ENCODE measurements around the gene GOLGA6L7. TPM values are rescaled to one million over a fixed set of nuclear protein-coding genes. Genes with fewer than 3 reads are reported as not detected.

Gene GOLGA6L7
- total and polyA plus RNA-seq, 2 experiments from 2014 or later: 0.47 TPM; not detected in 1

- H3K9me3 Mint-ChIP-seq: no peaks in the 10 kb centered on the region; the same call in 2 of the 3 replicates
- H3K27me3 Mint-ChIP-seq (ENCODE audit: insufficient read depth, low read depth, poor library complexity): peaks cover 16% of the 10 kb centered on the region
These were observed 27.1 kb upstream of the GOLGA6L7 start for GRCh38 chr15:28875461-28876000.

More at GRCh38 chr15:28875461-28876000, 27.1 kb upstream of the GOLGA6L7 start:
- no peak overlapping the region for H3K27ac Mint-ChIP-seq
- Histone ChIP-seq H3K27me3 (ENCODE audit: insufficient read depth) (no peaks in the 10 kb centered on the region), H2AFZ (no peak overlapping the region), H3K79me2 (replicated peaks; ENCODE audit: insufficient read depth) (no peaks in the 10 kb centered on the region), H3F3A (replicated peaks; ENCODE audit: low read depth) (no peaks in the 10 kb centered on the region), H3K27ac (ENCODE audit: low read depth) (no peak overlapping the region), H3K4me2 (peak overlapping the region; percentile 51), H3K9me2 (ENCODE audit: insufficient read depth) (no peaks in the 10 kb centered on the region), H3K4me3 (no peak overlapping the region), H3K4me1 (ENCODE audit: insufficient read depth) (peaks cover 15% of the 10 kb centered on the region; the same call in 1 of the 2 replicates), H4K20me1 (replicated peaks; ENCODE audit: insufficient read depth) (no peaks in the 10 kb centered on the region), H3K36me3 (ENCODE audit: insufficient read depth) (no peaks in the 10 kb centered on the region)
- H3K4me1 Mint-ChIP-seq: peaks cover 12% of the 10 kb centered on the region
- peak overlapping the region; percentile 54; the same call in 1 of the 3 replicates for H3K4me3 Mint-ChIP-seq
- peaks cover under 1% of the 10 kb centered on the region; the same call in 1 of the 3 replicates for H3K36me3 Mint-ChIP-seq (ENCODE audit: low read depth)
- no peak for TF ChIP-seq ZNF462 (CRISPR knock-in tag; IDR thresholded peaks at IDR 0.05)
- no peak for TF ChIP-seq STAT1 (IDR thresholded peaks at IDR 0.05; ENCODE audit: unreplicated experiment)
- no peak for TF ChIP-seq ETS1 (IDR thresholded peaks at IDR 0.05)
- TF ChIP-seq CREB1 (CRISPR knock-in tag; IDR thresholded peaks at IDR 0.05; ENCODE audit: low read depth): no peak
- TF ChIP-seq REST (IDR thresholded peaks at IDR 0.05; ENCODE audit: unreplicated experiment): no peak
- TF ChIP-seq NANOG (IDR thresholded peaks at IDR 0.05; ENCODE audit: borderline replicate concordance): no peak
- TF ChIP-seq EZH2phosphoT487 (IDR thresholded peaks at IDR 0.05; ENCODE audit: unreplicated experiment): no peak
- no peak for TF ChIP-seq POLR2AphosphoS5 (IDR thresholded peaks at IDR 0.05; ENCODE audit: low read depth)
- no peak for TF ChIP-seq EZH2 (IDR thresholded peaks at IDR 0.05; ENCODE audit: low read depth, unreplicated experiment)
- no peak for TF ChIP-seq ZNF114 (CRISPR knock-in tag; IDR thresholded peaks at IDR 0.05)
- TF ChIP-seq ZNF331 (CRISPR knock-in tag; IDR thresholded peaks at IDR 0.05; ENCODE audit: low read depth): no peak
- TF ChIP-seq CTCF (conservative IDR thresholded peaks at IDR 0.05; ENCODE audit: low read depth in 2 of 2): no peak
- TF ChIP-seq JUNB (IDR thresholded peaks at IDR 0.05; ENCODE audit: unreplicated experiment): no peak
- DNase-seq (ENCODE audit: low spot score) (no peak), ATAC-seq (peak; percentile 26)

All from GM23338 (cell line).